Measurements from ENCODE around the gene GOSR2. TPM values are rescaled to one million over a fixed set of nuclear protein-coding genes. Genes with fewer than 3 reads are reported as not detected.

GOSR2 gene
- total RNA-seq, 1 experiment from 2014 or later, result 52.9 TPM

DNA sequence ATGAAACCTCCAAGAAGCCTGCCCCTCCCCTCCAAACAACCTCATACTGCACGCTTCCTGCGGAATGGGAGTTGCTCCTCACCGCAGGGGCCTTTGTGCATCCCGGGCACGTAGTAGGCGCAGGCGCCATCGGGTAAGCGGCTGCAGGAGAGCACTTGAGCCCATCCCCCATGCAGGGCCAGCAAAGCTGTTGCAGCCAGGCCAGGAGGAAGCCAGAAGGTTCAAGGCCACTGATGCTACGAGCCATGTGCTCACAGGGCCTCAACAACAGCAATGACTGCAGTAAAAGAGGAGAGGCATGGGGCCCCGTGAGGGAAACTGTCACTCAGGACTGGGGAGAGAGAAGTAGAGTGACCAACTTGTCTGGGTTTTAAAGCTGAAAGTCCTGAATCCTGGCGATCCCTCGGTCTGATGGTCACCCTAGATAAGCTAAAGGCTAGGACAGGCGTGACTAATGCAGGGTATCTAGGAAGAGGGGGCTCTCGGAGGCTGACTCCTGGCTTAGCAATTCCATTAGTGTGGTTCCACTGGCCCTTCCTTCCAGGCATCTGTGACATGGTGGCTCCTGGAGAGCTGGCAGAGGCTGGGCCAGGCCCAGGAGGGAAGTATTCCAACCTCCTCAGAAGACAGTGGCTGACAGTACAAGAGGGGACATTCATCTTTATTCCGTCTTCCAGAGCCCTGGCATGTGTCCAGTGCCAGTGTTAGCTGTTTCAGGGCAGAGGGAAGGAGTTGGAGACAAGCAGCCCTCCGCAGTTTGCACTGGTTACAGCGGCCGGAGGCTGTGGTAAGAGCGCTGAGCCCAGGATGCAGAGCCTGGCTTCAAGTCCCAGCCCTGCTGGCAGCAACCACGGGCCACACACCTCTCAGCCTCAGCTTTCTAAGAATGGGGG is 20.8 kb downstream of the GOSR2 start:
- Histone ChIP-seq H3K9ac (ENCODE audit: low read length) (no peak overlapping the region), H4K20me1 (ENCODE audit: insufficient read depth) (no peaks in the 10 kb centered on the region), H3K9me3 (ENCODE audit: control insufficient read depth in 1 of 2, insufficient read depth in 1 of 2, low read depth in 1 of 2, low read length in 2 of 2) (no peaks in the 10 kb centered on the region), H3K27ac (ENCODE audit: low read depth, low read length) (no peak overlapping the region), H3K4me3 (replicated peaks in 1 of 2; ENCODE audit: low read depth in 1 of 2, low read length in 2 of 2) (no peak overlapping the region), H3K4me1 (ENCODE audit: control insufficient read depth in 1 of 2, insufficient read depth in 2 of 2, low read length in 2 of 2) (no peaks in the 10 kb centered on the region), H3K79me2 (ENCODE audit: insufficient read depth, low read length) (no peaks in the 10 kb centered on the region), H3K27me3 (ENCODE audit: insufficient read depth, low read length) (no peaks in the 10 kb centered on the region), H2AFZ (ENCODE audit: low read depth, low read length, poor library complexity, severe bottlenecking) (no peak overlapping the region), H3K9me2 (ENCODE audit: insufficient read depth) (no peaks in the 10 kb centered on the region), H3K4me2 (ENCODE audit: low read length) (no peak overlapping the region), H3K36me3 (ENCODE audit: control insufficient read depth in 1 of 2, insufficient read depth in 2 of 2, low read length in 2 of 2) (peaks cover 12 to 23% of the 10 kb centered on the region in 2 experiments; a peak in 3 of 4 replicates)
- RAD21 ChIA-PET (ENCODE audit: low non-redundant PET in 1 of 2, low total read pairs in 2 of 2, uncharacterized antibody in 2 of 2, unreplicated experiment in 2 of 2), result interaction anchor here in 1 of 2 experiments (0.6 kb wide), 1 partner anchor 392 kb away, joined by 3 read pairs; no protein-coding TSS in a partner anchor
- CTCF ChIA-PET, result interaction anchor here (1.0 to 3.2 kb wide), 4 partner anchors 10 to 57 kb away, joined by 3 to 20 read pairs (median 6); no protein-coding TSS in a partner anchor
- no TSS peak for BruUV-seq (replicated peaks)
- intact Hi-C loops (cut with micrococcal nuclease), result loop anchor here (5.0 kb wide), 2 partner anchors 106 to 674 kb away; no protein-coding TSS in a partner anchor
- TF ChIP-seq POLR2AphosphoS5 (IDR thresholded peaks at IDR 0.05; ENCODE audit: low read depth, low read length) (peak; percentile 42; the same call in 1 of the 2 replicates), CTCF (IDR thresholded peaks at IDR 0.05 in 2 of 3, conservative IDR thresholded peaks at IDR 0.05 in 1 of 3; ENCODE audit: borderline replicate concordance in 1 of 3, insufficient read depth in 1 of 3, low read depth in 2 of 3, low read length in 2 of 3) (no peak)
- POLR2A ChIA-PET, result no interaction called here
- no peak for DNase-seq (ENCODE audit: low read depth, low spot score)
- ATAC-seq, result no peak

- POLR2A ChIA-PET, result no interaction called here
- Histone ChIP-seq H3K9ac (ENCODE audit: low read length) (no peak overlapping the region), H3K4me1 (ENCODE audit: control insufficient read depth in 1 of 2, insufficient read depth in 2 of 2, low read length in 2 of 2) (no peaks in the 10 kb centered on the region), H2AFZ (ENCODE audit: low read depth, low read length, poor library complexity, severe bottlenecking) (no peak overlapping the region), H3K36me3 (ENCODE audit: control insufficient read depth in 1 of 2, insufficient read depth in 2 of 2, low read length in 2 of 2) (peaks cover 1 to 11% of the 10 kb centered on the region in 2 experiments; a peak in 2 of 4 replicates), H4K20me1 (ENCODE audit: insufficient read depth) (no peaks in the 10 kb centered on the region), H3K4me2 (ENCODE audit: low read length) (no peak overlapping the region), H3K27ac (ENCODE audit: low read depth, low read length) (no peak overlapping the region), H3K4me3 (replicated peaks in 1 of 2; ENCODE audit: low read depth in 1 of 2, low read length in 2 of 2) (no peak overlapping the region), H3K9me3 (ENCODE audit: control insufficient read depth in 1 of 2, insufficient read depth in 1 of 2, low read depth in 1 of 2, low read length in 2 of 2) (no peaks in the 10 kb centered on the region), H3K79me2 (ENCODE audit: insufficient read depth, low read length) (no peaks in the 10 kb centered on the region), H3K9me2 (ENCODE audit: insufficient read depth) (no peaks in the 10 kb centered on the region), H3K27me3 (ENCODE audit: insufficient read depth, low read length) (no peaks in the 10 kb centered on the region)
- ATAC-seq, result no peak
- intact Hi-C loops (cut with micrococcal nuclease), result loop anchor here (5.0 kb wide), 2 partner anchors 108 to 672 kb away; no protein-coding TSS in a partner anchor
- TF ChIP-seq CEBPB (IDR thresholded peaks at IDR 0.05; ENCODE audit: low read depth) (no peak), EZH2phosphoT487 (IDR thresholded peaks at IDR 0.05; ENCODE audit: borderline replicate concordance) (no peak), SIN3A (IDR thresholded peaks at IDR 0.05; ENCODE audit: low read depth) (no peak), ZNF274 (IDR thresholded peaks at IDR 0.05; ENCODE audit: low read depth, low read length) (no peak), POLR2A (IDR thresholded peaks at IDR 0.05; ENCODE audit: borderline replicate concordance, extremely low read depth, insufficient read depth, insufficient read length) (no peak)
- TF ChIP-seq, protein P1, sequence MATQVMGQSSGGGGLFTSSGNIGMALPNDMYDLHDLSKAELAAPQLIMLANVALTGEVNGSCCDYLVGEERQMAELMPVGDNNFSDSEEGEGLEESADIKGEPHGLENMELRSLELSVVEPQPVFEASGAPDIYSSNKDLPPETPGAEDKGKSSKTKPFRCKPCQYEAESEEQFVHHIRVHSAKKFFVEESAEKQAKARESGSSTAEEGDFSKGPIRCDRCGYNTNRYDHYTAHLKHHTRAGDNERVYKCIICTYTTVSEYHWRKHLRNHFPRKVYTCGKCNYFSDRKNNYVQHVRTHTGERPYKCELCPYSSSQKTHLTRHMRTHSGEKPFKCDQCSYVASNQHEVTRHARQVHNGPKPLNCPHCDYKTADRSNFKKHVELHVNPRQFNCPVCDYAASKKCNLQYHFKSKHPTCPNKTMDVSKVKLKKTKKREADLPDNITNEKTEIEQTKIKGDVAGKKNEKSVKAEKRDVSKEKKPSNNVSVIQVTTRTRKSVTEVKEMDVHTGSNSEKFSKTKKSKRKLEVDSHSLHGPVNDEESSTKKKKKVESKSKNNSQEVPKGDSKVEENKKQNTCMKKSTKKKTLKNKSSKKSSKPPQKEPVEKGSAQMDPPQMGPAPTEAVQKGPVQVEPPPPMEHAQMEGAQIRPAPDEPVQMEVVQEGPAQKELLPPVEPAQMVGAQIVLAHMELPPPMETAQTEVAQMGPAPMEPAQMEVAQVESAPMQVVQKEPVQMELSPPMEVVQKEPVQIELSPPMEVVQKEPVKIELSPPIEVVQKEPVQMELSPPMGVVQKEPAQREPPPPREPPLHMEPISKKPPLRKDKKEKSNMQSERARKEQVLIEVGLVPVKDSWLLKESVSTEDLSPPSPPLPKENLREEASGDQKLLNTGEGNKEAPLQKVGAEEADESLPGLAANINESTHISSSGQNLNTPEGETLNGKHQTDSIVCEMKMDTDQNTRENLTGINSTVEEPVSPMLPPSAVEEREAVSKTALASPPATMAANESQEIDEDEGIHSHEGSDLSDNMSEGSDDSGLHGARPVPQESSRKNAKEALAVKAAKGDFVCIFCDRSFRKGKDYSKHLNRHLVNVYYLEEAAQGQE (IDR thresholded peaks at IDR 0.05; ENCODE audit: low read depth), result no peak
- no peak for DNase-seq (ENCODE audit: low read depth, low spot score)
- BruUV-seq (replicated peaks), result no TSS peak
- RAD21 ChIA-PET (ENCODE audit: low non-redundant PET in 1 of 2, low total read pairs in 2 of 2, uncharacterized antibody in 2 of 2, unreplicated experiment in 2 of 2), result no interaction called here
- CTCF ChIA-PET, result interaction anchor here (1.2 kb wide), 1 partner anchor 11 kb away, joined by 3 read pairs; no protein-coding TSS in a partner anchor
These were observed 22.0 kb downstream of the GOSR2 start for GRCh38 chr17:46944931-46945330.

Data from HCT116 (cell line).